ENCODE measurements around the gene OR6C75. TPM values are rescaled to one million over a fixed set of nuclear protein-coding genes. Genes with fewer than 3 reads are reported as not detected.

OR6C75 gene
- total and polyA plus RNA-seq, 9 of the 15 experiments (the other 6 are each of a cell fraction or from before 2014, with no cell fraction given): not detected

DNA sequence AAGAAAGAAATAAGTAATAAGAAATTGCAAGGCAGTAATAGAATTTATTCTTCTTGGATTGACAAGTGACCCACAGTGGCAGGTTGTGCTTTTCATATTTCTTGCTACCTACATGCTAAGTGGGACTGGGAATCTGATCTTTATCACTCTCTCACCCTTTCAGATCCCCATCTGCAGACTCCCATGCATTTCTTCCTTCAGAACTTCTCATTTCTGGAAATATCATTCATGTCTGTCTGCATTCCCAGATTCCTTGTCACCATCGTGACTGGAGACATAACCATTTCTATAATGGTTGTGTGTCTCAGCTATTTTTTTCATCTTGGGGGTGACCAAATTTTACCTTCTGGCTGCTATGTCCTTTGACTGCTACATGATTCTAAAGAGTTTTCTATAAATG, 33.6 kb downstream of the OR6C75 start (continued):
- TF ChIP-seq, protein P1, sequence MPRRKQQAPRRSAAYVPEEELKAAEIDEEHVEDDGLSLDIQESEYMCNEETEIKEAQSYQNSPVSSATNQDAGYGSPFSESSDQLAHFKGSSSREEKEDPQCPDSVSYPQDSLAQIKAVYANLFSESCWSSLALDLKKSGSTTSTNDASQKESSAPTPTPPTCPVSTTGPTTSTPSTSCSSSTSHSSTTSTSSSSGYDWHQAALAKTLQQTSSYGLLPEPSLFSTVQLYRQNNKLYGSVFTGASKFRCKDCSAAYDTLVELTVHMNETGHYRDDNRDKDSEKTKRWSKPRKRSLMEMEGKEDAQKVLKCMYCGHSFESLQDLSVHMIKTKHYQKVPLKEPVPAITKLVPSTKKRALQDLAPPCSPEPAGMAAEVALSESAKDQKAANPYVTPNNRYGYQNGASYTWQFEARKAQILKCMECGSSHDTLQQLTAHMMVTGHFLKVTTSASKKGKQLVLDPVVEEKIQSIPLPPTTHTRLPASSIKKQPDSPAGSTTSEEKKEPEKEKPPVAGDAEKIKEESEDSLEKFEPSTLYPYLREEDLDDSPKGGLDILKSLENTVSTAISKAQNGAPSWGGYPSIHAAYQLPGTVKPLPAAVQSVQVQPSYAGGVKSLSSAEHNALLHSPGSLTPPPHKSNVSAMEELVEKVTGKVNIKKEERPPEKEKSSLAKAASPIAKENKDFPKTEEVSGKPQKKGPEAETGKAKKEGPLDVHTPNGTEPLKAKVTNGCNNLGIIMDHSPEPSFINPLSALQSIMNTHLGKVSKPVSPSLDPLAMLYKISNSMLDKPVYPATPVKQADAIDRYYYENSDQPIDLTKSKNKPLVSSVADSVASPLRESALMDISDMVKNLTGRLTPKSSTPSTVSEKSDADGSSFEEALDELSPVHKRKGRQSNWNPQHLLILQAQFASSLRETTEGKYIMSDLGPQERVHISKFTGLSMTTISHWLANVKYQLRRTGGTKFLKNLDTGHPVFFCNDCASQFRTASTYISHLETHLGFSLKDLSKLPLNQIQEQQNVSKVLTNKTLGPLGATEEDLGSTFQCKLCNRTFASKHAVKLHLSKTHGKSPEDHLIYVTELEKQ (CRISPR knock-in tag; IDR thresholded peaks at IDR 0.05): no peak
- TF ChIP-seq SRSF9 (IDR thresholded peaks at IDR 0.05; ENCODE audit: borderline replicate concordance, low read depth, low read length): no peak
- TF ChIP-seq, protein P2, sequence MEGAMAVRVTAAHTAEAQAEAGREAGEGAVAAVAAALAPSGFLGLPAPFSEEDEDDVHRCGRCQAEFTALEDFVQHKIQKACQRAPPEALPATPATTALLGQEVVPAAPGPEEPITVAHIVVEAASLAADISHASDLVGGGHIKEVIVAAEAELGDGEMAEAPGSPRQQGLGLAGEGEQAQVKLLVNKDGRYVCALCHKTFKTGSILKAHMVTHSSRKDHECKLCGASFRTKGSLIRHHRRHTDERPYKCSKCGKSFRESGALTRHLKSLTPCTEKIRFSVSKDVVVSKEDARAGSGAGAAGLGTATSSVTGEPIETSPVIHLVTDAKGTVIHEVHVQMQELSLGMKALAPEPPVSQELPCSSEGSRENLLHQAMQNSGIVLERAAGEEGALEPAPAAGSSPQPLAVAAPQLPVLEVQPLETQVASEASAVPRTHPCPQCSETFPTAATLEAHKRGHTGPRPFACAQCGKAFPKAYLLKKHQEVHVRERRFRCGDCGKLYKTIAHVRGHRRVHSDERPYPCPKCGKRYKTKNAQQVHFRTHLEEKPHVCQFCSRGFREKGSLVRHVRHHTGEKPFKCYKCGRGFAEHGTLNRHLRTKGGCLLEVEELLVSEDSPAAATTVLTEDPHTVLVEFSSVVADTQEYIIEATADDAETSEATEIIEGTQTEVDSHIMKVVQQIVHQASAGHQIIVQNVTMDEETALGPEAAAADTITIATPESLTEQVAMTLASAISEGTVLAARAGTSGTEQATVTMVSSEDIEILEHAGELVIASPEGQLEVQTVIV (CRISPR knock-in tag; IDR thresholded peaks at IDR 0.05; ENCODE audit: borderline replicate concordance): no peak

DNA sequence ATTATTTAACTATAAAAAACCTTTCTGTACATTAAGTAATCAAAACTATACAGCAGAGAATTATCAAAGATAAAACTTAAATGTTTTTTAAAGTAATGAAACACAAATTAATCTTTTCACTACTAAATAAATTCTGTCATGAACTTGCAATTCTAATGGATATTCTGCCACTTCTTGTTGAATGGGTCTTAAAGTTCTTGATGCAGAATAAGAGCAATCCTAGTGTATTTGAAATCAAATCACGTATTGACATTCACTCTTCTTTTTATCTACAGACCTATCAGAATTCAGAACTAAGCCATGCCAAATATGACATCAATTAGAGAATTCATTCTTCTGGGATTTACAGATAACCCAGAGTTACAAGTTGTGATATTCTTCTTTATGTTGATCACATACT, 37.5 kb downstream of the OR6C75 start, which contains the start of gene OR6C65:
OR6C65 (plus strand) TSS at position 301 of the 400 bp plus-strand sequence; CDS start at position 301, 0 bp downstream.
- Histone ChIP-seq H3K9me3 (replicated peaks; ENCODE audit: control insufficient read depth, insufficient read depth, low read depth, low read length) (no peaks in the 10 kb centered on the region), H3K9me1 (ENCODE audit: control insufficient read depth, insufficient read depth, low read length) (no peaks in the 10 kb centered on the region), H3K9ac (ENCODE audit: insufficient read depth in 1 of 2, low read depth in 2 of 2, low read length in 2 of 2) (no peak within 1 kb of the TSS), H4K20me1 (replicated peaks; ENCODE audit: control insufficient read depth, insufficient read depth, low read length) (no peaks in the 10 kb centered on the region), H3K4me3 (no peak within 1 kb of the TSS), H3K4me2 (ENCODE audit: insufficient read depth, low read length) (no peak within 1 kb of the TSS), H3K4me1 (replicated peaks in 1 of 2; ENCODE audit: control insufficient read depth in 2 of 2, insufficient read depth in 2 of 2, low read length in 2 of 2) (no peaks in the 10 kb centered on the region), H3K79me2 (ENCODE audit: control insufficient read depth, insufficient read depth, low read length) (no peaks in the 10 kb centered on the region), H3K27me3 (ENCODE audit: control insufficient read depth in 2 of 2, insufficient read depth in 2 of 2, low read length in 2 of 2) (no peaks in the 10 kb centered on the region), H3K36me3 (ENCODE audit: control insufficient read depth, insufficient read depth, low read length) (no peaks in the 10 kb centered on the region), H3K27ac (ENCODE audit: extremely low read depth, low read depth, low read length) (no peak within 1 kb of the TSS), H2AFZ (ENCODE audit: low read depth, low read length) (no peak within 1 kb of the TSS)
- TF ChIP-seq KLF10 (CRISPR knock-in tag; IDR thresholded peaks at IDR 0.05) (no peak), TEAD4 (IDR thresholded peaks at IDR 0.05; ENCODE audit: low read length) (no peak), TEAD4 (CRISPR knock-in tag; IDR thresholded peaks at IDR 0.05; ENCODE audit: borderline replicate concordance) (no peak), PTBP1 (IDR thresholded peaks at IDR 0.05; ENCODE audit: low read depth, low read length) (no peak), ZNF23 (CRISPR knock-in tag; IDR thresholded peaks at IDR 0.05) (no peak)
- no peak for ATAC-seq
- in situ Hi-C loops (cut with MboI): no loop called here
- POLR2A ChIA-PET: no interaction called here
- no peak for DNase-seq (ENCODE audit: extremely low read depth in 1 of 4, low spot score in 3 of 4)
- intact Hi-C loops (cut with micrococcal nuclease): no loop called here
- CTCF ChIA-PET (ENCODE audit: low intra/inter-chr PET ratio): no interaction called here
- FAIRE-seq: no peak
- 4% methylated on average over 1 of the region's 1 CpG for WGBS (ENCODE audit: insufficient coverage, low coverage, missing lambda C conversion rate)
- BruUV-seq (replicated peaks): no TSS peak

Data from K562 (cell line).